ENCODE measurements around the gene BET1L.

Gene BET1L

GRCh38 chr11:253886-254270 is 46.7 kb upstream of the BET1L start:
- H3K4me1 ChIP-seq (ENCODE audit: insufficient read depth, low read length, poor library complexity, severe bottlenecking) = peaks cover 3% of the 10 kb centered on the region
- no peaks in the 10 kb centered on the region for H3K27me3 ChIP-seq (ENCODE audit: insufficient read depth, low read length, poor library complexity, severe bottlenecking)
- H3K9ac ChIP-seq (ENCODE audit: low read depth, low read length, poor library complexity, severe bottlenecking) = no peak overlapping the region
- no peak overlapping the region for H3K4me3 ChIP-seq (ENCODE audit: low read length, poor library complexity, severe bottlenecking)
- no peaks in the 10 kb centered on the region for H3K9me3 ChIP-seq (ENCODE audit: insufficient read depth, low read depth, low read length)
- H3K36me3 ChIP-seq (ENCODE audit: insufficient read depth, low read length) = peaks cover 27% of the 10 kb centered on the region; the same call in 1 of the 2 replicates
- H3F3A ChIP-seq (ENCODE audit: low read depth) = no peaks in the 10 kb centered on the region
- no peaks in the 10 kb centered on the region for H3K9me2 ChIP-seq (replicated peaks; ENCODE audit: low read depth, low read length)
- no peak overlapping the region for H2AFZ ChIP-seq (ENCODE audit: low read length)
- H3K79me2 ChIP-seq (ENCODE audit: insufficient read depth, low read length) = no peaks in the 10 kb centered on the region
- no peaks in the 10 kb centered on the region for H4K20me1 ChIP-seq (ENCODE audit: insufficient read depth, low read length, poor library complexity, severe bottlenecking)
- TF ChIP-seq CTCF (conservative IDR thresholded peaks at IDR 0.05; ENCODE audit: low read length) (no peak), EZH2phosphoT487 (IDR thresholded peaks at IDR 0.05; ENCODE audit: borderline replicate concordance) (no peak)
- no peak overlapping the region for H3K4me2 ChIP-seq (ENCODE audit: low read depth, low read length, poor library complexity, severe bottlenecking)

- TF ChIP-seq CTCF (conservative IDR thresholded peaks at IDR 0.05; ENCODE audit: low read length) (no peak), EZH2phosphoT487 (IDR thresholded peaks at IDR 0.05; ENCODE audit: borderline replicate concordance) (no peak)
- Histone ChIP-seq H3K4me2 (ENCODE audit: low read depth, low read length, poor library complexity, severe bottlenecking) (no peak overlapping the region), H3K9me2 (replicated peaks; ENCODE audit: low read depth, low read length) (no peaks in the 10 kb centered on the region), H2AFZ (ENCODE audit: low read length) (no peak overlapping the region), H3K27me3 (ENCODE audit: insufficient read depth, low read length, poor library complexity, severe bottlenecking) (no peaks in the 10 kb centered on the region), H3K36me3 (ENCODE audit: insufficient read depth, low read length) (peaks cover 33% of the 10 kb centered on the region; the same call in 1 of the 2 replicates), H3K4me3 (ENCODE audit: low read length, poor library complexity, severe bottlenecking) (no peak overlapping the region), H3K9me3 (ENCODE audit: insufficient read depth, low read depth, low read length) (no peaks in the 10 kb centered on the region), H4K20me1 (ENCODE audit: insufficient read depth, low read length, poor library complexity, severe bottlenecking) (no peaks in the 10 kb centered on the region), H3K9ac (ENCODE audit: low read depth, low read length, poor library complexity, severe bottlenecking) (no peak overlapping the region), H3K4me1 (ENCODE audit: insufficient read depth, low read length, poor library complexity, severe bottlenecking) (peaks cover 3% of the 10 kb centered on the region), H3K79me2 (ENCODE audit: insufficient read depth, low read length) (no peaks in the 10 kb centered on the region), H3F3A (ENCODE audit: low read depth) (no peaks in the 10 kb centered on the region)
Measured at GRCh38 chr11:253160-253885, 46.1 kb upstream of the BET1L start.

- Histone ChIP-seq H3K27me3 (ENCODE audit: insufficient read depth, low read length, poor library complexity, severe bottlenecking) (no peaks in the 10 kb centered on the region), H3K9me3 (ENCODE audit: insufficient read depth, low read depth, low read length) (no peaks in the 10 kb centered on the region), H3K36me3 (ENCODE audit: insufficient read depth, low read length) (peaks cover 38% of the 10 kb centered on the region; the same call in 1 of the 2 replicates), H4K20me1 (ENCODE audit: insufficient read depth, low read length, poor library complexity, severe bottlenecking) (no peaks in the 10 kb centered on the region), H2AFZ (ENCODE audit: low read length) (no peak overlapping the region), H3K9me2 (replicated peaks; ENCODE audit: low read depth, low read length) (no peaks in the 10 kb centered on the region), H3F3A (ENCODE audit: low read depth) (no peaks in the 10 kb centered on the region), H3K4me1 (ENCODE audit: insufficient read depth, low read length, poor library complexity, severe bottlenecking) (peaks cover 3% of the 10 kb centered on the region), H3K9ac (ENCODE audit: low read depth, low read length, poor library complexity, severe bottlenecking) (no peak overlapping the region), H3K4me3 (ENCODE audit: low read length, poor library complexity, severe bottlenecking) (no peak overlapping the region), H3K79me2 (ENCODE audit: insufficient read depth, low read length) (no peaks in the 10 kb centered on the region), H3K4me2 (ENCODE audit: low read depth, low read length, poor library complexity, severe bottlenecking) (no peak overlapping the region)
- TF ChIP-seq CTCF (conservative IDR thresholded peaks at IDR 0.05; ENCODE audit: low read length) (no peak), EZH2phosphoT487 (IDR thresholded peaks at IDR 0.05; ENCODE audit: borderline replicate concordance) (no peak)
Measured at GRCh38 chr11:252666-253065, 45.5 kb upstream of the BET1L start.

Measured in Loucy (cell line).